ENCODE measurements around the gene ANKRD18B. TPM values are rescaled to one million over a fixed set of nuclear protein-coding genes. Genes with fewer than 3 reads are reported as not detected.
"Not testable (repeated sequence)": the region's sequence is repeated elsewhere in the genome, so short reads cannot be mapped to it uniquely, and the experiment has no call there.

Gene ANKRD18B
- total and polyA plus RNA-seq, 9 of the 15 experiments (the other 6 are each of a cell fraction or from before 2014, with no cell fraction given), result 0.43 to 12.6 (median 1.8) TPM

DNA sequence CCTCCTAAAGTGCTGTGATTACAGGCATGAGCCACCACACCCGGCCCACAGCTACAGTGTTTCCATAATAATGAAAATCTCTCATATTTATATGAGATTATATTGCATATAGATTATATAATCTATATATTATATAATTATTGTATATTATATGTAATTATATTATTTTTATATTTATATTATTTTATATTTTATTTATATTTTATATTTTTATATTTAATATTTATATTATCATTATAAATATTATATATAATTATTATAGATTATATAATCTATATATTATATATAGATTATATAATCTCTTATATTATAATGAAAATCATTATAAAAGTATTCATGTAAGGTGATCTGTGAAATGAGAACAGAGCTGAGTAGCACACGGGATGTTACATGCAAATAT lies 11.5 kb downstream of the ANKRD18B start (continued):
- TF ChIP-seq, protein P1, sequence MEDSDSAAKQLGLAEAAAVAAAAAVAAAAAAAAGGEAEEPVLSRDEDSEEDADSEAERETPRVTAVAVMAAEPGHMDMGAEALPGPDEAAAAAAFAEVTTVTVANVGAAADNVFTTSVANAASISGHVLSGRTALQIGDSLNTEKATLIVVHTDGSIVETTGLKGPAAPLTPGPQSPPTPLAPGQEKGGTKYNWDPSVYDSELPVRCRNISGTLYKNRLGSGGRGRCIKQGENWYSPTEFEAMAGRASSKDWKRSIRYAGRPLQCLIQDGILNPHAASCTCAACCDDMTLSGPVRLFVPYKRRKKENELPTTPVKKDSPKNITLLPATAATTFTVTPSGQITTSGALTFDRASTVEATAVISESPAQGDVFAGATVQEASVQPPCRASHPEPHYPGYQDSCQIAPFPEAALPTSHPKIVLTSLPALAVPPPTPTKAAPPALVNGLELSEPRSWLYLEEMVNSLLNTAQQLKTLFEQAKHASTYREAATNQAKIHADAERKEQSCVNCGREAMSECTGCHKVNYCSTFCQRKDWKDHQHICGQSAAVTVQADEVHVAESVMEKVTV (CRISPR knock-in tag; IDR thresholded peaks at IDR 0.05), result no peak

- DNase-seq (ENCODE audit: extremely low read depth in 1 of 4, low spot score in 3 of 4); BruUV-seq (replicated peaks); CTCF ChIA-PET (ENCODE audit: low intra/inter-chr PET ratio); H3K4me2 ChIP-seq (ENCODE audit: insufficient read depth, low read length); H3K27ac ChIP-seq (ENCODE audit: extremely low read depth, low read depth, low read length); FAIRE-seq; H3K9ac ChIP-seq (ENCODE audit: insufficient read depth in 1 of 2, low read depth in 2 of 2, low read length in 2 of 2); H3K27me3 ChIP-seq (ENCODE audit: control insufficient read depth in 2 of 2, insufficient read depth in 2 of 2, low read length in 2 of 2); H3K9me3 ChIP-seq (replicated peaks; ENCODE audit: control insufficient read depth, insufficient read depth, low read depth, low read length); in situ Hi-C loops (cut with MboI); H2AFZ ChIP-seq (ENCODE audit: low read depth, low read length); H3K4me1 ChIP-seq (replicated peaks in 1 of 2; ENCODE audit: control insufficient read depth in 2 of 2, insufficient read depth in 2 of 2, low read length in 2 of 2); H3K79me2 ChIP-seq (ENCODE audit: control insufficient read depth, insufficient read depth, low read length); H4K20me1 ChIP-seq (replicated peaks; ENCODE audit: control insufficient read depth, insufficient read depth, low read length); H3K9me1 ChIP-seq (ENCODE audit: control insufficient read depth, insufficient read depth, low read length); ATAC-seq; H3K36me3 ChIP-seq (ENCODE audit: control insufficient read depth, insufficient read depth, low read length); intact Hi-C loops (cut with micrococcal nuclease); H3K4me3 ChIP-seq; POLR2A ChIA-PET: not testable (repeated sequence)
- 77% methylated on average over 2 of the region's 2 CpGs for WGBS (ENCODE audit: insufficient coverage, low coverage, missing lambda C conversion rate)
Observed at GRCh38 chr9:33543463-33543862, 19.4 kb downstream of the ANKRD18B start.

DNA sequence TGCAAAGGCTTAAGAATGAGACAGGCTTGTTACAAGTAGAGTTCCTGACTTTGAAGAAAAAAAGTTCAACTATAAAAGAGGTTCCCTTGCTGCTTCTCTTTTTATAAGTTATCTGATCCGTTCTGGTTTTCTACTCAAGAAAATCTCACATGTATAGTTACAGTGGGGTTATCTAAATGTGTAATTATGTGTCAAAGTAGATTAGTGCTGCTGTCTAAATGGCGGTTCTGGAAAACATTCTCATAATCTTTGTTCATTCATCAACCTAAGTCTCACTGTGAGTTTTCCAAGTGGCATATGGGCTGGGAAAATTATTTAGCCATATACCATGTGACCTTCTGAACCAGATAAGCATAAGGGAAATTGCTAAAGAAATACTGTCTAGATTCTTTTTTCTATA lies 21.7 kb downstream of the ANKRD18B start:
- POLR2A ChIA-PET, ATAC-seq: not testable (repeated sequence)

GRCh38 chr9:33548816-33549215 lies 24.8 kb downstream of the ANKRD18B start:
- H3K4me3 ChIP-seq; ATAC-seq; BruUV-seq (replicated peaks); H3K9me1 ChIP-seq (ENCODE audit: control insufficient read depth, insufficient read depth, low read length); H3K4me1 ChIP-seq (replicated peaks in 1 of 2; ENCODE audit: control insufficient read depth in 2 of 2, insufficient read depth in 2 of 2, low read length in 2 of 2); FAIRE-seq; H3K9me3 ChIP-seq (replicated peaks; ENCODE audit: control insufficient read depth, insufficient read depth, low read depth, low read length); in situ Hi-C loops (cut with MboI); H3K4me2 ChIP-seq (ENCODE audit: insufficient read depth, low read length); H3K27ac ChIP-seq (ENCODE audit: extremely low read depth, low read depth, low read length); POLR2A ChIA-PET; DNase-seq (ENCODE audit: extremely low read depth in 1 of 4, low spot score in 3 of 4); H3K36me3 ChIP-seq (ENCODE audit: control insufficient read depth, insufficient read depth, low read length); CTCF ChIA-PET (ENCODE audit: low intra/inter-chr PET ratio); H3K27me3 ChIP-seq (ENCODE audit: control insufficient read depth in 2 of 2, insufficient read depth in 2 of 2, low read length in 2 of 2); H4K20me1 ChIP-seq (replicated peaks; ENCODE audit: control insufficient read depth, insufficient read depth, low read length); H2AFZ ChIP-seq (ENCODE audit: low read depth, low read length); H3K79me2 ChIP-seq (ENCODE audit: control insufficient read depth, insufficient read depth, low read length); intact Hi-C loops (cut with micrococcal nuclease); H3K9ac ChIP-seq (ENCODE audit: insufficient read depth in 1 of 2, low read depth in 2 of 2, low read length in 2 of 2): not testable (repeated sequence)
- 40% methylated on average over 4 of the region's 4 CpGs for WGBS (ENCODE audit: insufficient coverage, low coverage, missing lambda C conversion rate)

More for the DNA sequence above, 21.7 kb downstream of the ANKRD18B start:
- DNase-seq (ENCODE audit: extremely low read depth in 1 of 4, low spot score in 3 of 4); in situ Hi-C loops (cut with MboI); FAIRE-seq; H3K9me1 ChIP-seq (ENCODE audit: control insufficient read depth, insufficient read depth, low read length); H3K36me3 ChIP-seq (ENCODE audit: control insufficient read depth, insufficient read depth, low read length); H3K79me2 ChIP-seq (ENCODE audit: control insufficient read depth, insufficient read depth, low read length); H4K20me1 ChIP-seq (replicated peaks; ENCODE audit: control insufficient read depth, insufficient read depth, low read length); H3K9ac ChIP-seq (ENCODE audit: insufficient read depth in 1 of 2, low read depth in 2 of 2, low read length in 2 of 2); H2AFZ ChIP-seq (ENCODE audit: low read depth, low read length); H3K4me2 ChIP-seq (ENCODE audit: insufficient read depth, low read length); H3K4me1 ChIP-seq (replicated peaks in 1 of 2; ENCODE audit: control insufficient read depth in 2 of 2, insufficient read depth in 2 of 2, low read length in 2 of 2); H3K27me3 ChIP-seq (ENCODE audit: control insufficient read depth in 2 of 2, insufficient read depth in 2 of 2, low read length in 2 of 2); BruUV-seq (replicated peaks); intact Hi-C loops (cut with micrococcal nuclease); H3K4me3 ChIP-seq; H3K27ac ChIP-seq (ENCODE audit: extremely low read depth, low read depth, low read length); H3K9me3 ChIP-seq (replicated peaks; ENCODE audit: control insufficient read depth, insufficient read depth, low read depth, low read length); CTCF ChIA-PET (ENCODE audit: low intra/inter-chr PET ratio): not testable (repeated sequence)
- 7% methylated on average over 2 of the region's 2 CpGs for WGBS (ENCODE audit: insufficient coverage, low coverage, missing lambda C conversion rate)
